ENCODE data around the gene MAP4K2. TPM values are rescaled to one million over a fixed set of nuclear protein-coding genes. Genes with fewer than 3 reads are reported as not detected.

Gene MAP4K2
- total and polyA plus RNA-seq, 2 of the 4 experiments (the other 2 are of a cell fraction): 11.7 to 16.6 TPM

GRCh38 chr11:64814712-64815187 lies 11.7 kb upstream of the MAP4K2 start:
- no peak overlapping the region for H2AK5ac ChIP-seq (ENCODE audit: low read depth, low read length)
- no peaks in the 10 kb centered on the region; the same call in 1 of the 2 replicates for H3K27me3 ChIP-seq (ENCODE audit: control insufficient read depth, insufficient read depth, low read length)
- no peaks in the 10 kb centered on the region for H3K9me1 ChIP-seq (ENCODE audit: insufficient read depth, low read length)
- BruUV-seq (replicated peaks): no TSS peak
- no peak overlapping the region for H4K5ac ChIP-seq (ENCODE audit: low read depth, low read length)
- 61% methylated on average over 3 of the region's 7 CpGs; no CpG with 5 or more reads in 1 of the 2 experiments for WGBS, 2 experiments (ENCODE audit: extremely low coverage in 2 of 2, insufficient read length in 1 of 2)
- peaks cover 0 to 5% of the 10 kb centered on the region in 2 experiments; a peak in 3 of 4 replicates for H3K79me1 ChIP-seq (ENCODE audit: low read depth in 1 of 2, low read length in 2 of 2)
- H3K4ac ChIP-seq (ENCODE audit: low read depth, low read length): no peak overlapping the region
- no peak overlapping the region for H3K9ac ChIP-seq (ENCODE audit: low read depth, low read length)
- H4K91ac ChIP-seq (ENCODE audit: insufficient read depth, low read depth, low read length): no peak overlapping the region
- H4K20me1 ChIP-seq (ENCODE audit: insufficient read depth, low read length): no peaks in the 10 kb centered on the region
- ChIA-PET POLR2A (ENCODE audit: unreplicated experiment) (no interaction called here), CTCF (no interaction called here)
- no peak overlapping the region for H2BK20ac ChIP-seq (ENCODE audit: low read depth, low read length)
- H2BK5ac ChIP-seq (ENCODE audit: low read depth, low read length, poor library complexity, severe bottlenecking): no peak overlapping the region
- H3K4me2 ChIP-seq (ENCODE audit: low read depth, low read length): no peak overlapping the region
- no peaks in the 10 kb centered on the region for H3K9me3 ChIP-seq (ENCODE audit: control insufficient read depth, insufficient read depth, low read length)
- no peak overlapping the region for H3K56ac ChIP-seq (ENCODE audit: extremely low read depth, insufficient read depth, low read length)
- no peak overlapping the region for H2BK15ac ChIP-seq (ENCODE audit: low read depth, low read length)
- no peak overlapping the region for H2BK120ac ChIP-seq (ENCODE audit: low read depth, low read length)
- no peak overlapping the region for H3K14ac ChIP-seq (replicated peaks; ENCODE audit: low read depth, low read length)
- no peaks in the 10 kb centered on the region for H3K4me1 ChIP-seq (ENCODE audit: control insufficient read depth, insufficient read depth, low read length)
- H3K18ac ChIP-seq (ENCODE audit: low read depth, low read length): no peak overlapping the region
- intact Hi-C loops (cut with micrococcal nuclease) (no loop called here), dilution Hi-C loops (cut with HindIII; ENCODE audit: low sequenced_read_pairs, unreplicated experiment) (no loop called here), in situ Hi-C loops (cut with MboI; ENCODE audit: low sequenced_read_pairs) (no loop called here)
- H4K8ac ChIP-seq (ENCODE audit: low read depth in 2 of 2, low read length in 2 of 2): no peak overlapping the region
- H3K36me3 ChIP-seq (ENCODE audit: control insufficient read depth, insufficient read depth, low read length): no peaks in the 10 kb centered on the region
- no peak overlapping the region for H3K4me3 ChIP-seq (ENCODE audit: insufficient read depth, low read depth, low read length)
- no peak overlapping the region for H2AK9ac ChIP-seq (replicated peaks; ENCODE audit: low read depth, low read length, poor library complexity)
- DNase-seq (no peak), ATAC-seq (ENCODE audit: low read depth) (no peak)
- no peak overlapping the region for H2AFZ ChIP-seq (replicated peaks; ENCODE audit: low read length, poor library complexity)
- H3K27ac ChIP-seq (ENCODE audit: insufficient read depth, low read length): no peak overlapping the region
- no peak overlapping the region for H3K23ac ChIP-seq (ENCODE audit: low read depth, low read length)
- TF ChIP-seq RFX5 (IDR thresholded peaks at IDR 0.05; ENCODE audit: low read depth, low read length) (no peak), RCOR1 (IDR thresholded peaks at IDR 0.05; ENCODE audit: insufficient replicate concordance, low read length) (no peak)

Data from IMR-90 (cell line).